HG02588 (cell line): ENCODE data around the gene PUS3.
"Not testable (repeated sequence)": the region's sequence is repeated elsewhere in the genome, so short reads cannot be mapped to it uniquely, and the experiment has no call there.

Experiments
- ATAC-seq: cut with Tn5 transposase; IDR thresholded peaks from one replicate; pipeline ENCODE4 v1.9.1; 2021; ENCODE audit warnings: mild to moderate bottlenecking, moderate library complexity; ENCODE audit not compliant: unreplicated experiment

PUS3 gene

DNA sequence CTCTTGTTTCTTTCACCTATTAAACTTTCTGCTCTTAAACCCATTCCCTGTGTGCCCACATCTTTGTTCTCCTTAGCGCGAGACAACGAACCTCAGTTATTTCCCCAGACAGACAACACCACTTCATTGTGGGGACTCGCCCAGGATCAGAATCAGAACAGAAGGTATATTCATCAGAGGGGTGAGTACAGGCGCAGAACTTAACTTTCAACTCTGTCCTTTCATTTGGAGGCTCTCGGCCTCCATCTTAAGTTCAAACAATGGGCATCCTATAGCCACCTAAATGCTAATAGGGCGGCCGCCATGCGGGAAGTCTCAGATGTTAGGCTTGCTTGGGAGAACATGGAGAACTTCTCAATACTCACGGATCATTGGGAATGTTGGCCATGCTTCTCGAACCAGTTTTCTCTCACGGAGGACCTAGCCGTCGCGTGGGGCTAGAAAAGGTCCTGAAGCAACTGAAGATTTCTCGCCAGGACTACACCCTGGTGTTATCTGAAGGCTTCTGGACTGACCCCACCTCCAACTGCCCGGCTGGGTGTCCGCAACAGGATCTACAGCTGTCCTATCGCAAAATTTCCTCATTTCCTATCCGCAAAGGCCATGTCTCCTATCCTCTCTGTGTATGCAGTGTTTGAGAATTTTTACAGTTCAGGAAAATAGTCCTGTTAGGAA is 29.0 kb downstream of the PUS3 start:
- ATAC-seq = no peak

DNA sequence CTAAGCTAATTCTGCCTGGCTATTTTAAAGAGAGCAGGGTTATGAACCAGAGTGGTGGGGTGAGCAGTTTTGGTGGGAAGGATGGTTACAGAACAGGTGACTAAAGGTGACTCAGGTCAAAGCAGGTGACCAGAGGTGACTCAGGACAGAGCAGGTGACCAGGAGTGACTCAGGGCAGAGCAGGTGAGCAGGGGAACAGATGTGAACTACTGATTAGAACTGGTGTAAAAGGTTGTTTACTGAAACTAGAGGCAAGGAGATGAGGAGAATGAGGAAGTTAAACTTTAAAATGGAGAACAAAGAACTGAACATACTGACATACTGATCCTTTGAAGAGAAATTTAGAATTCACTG is 30.9 kb downstream of the PUS3 start:
- ATAC-seq = no peak

DNA sequence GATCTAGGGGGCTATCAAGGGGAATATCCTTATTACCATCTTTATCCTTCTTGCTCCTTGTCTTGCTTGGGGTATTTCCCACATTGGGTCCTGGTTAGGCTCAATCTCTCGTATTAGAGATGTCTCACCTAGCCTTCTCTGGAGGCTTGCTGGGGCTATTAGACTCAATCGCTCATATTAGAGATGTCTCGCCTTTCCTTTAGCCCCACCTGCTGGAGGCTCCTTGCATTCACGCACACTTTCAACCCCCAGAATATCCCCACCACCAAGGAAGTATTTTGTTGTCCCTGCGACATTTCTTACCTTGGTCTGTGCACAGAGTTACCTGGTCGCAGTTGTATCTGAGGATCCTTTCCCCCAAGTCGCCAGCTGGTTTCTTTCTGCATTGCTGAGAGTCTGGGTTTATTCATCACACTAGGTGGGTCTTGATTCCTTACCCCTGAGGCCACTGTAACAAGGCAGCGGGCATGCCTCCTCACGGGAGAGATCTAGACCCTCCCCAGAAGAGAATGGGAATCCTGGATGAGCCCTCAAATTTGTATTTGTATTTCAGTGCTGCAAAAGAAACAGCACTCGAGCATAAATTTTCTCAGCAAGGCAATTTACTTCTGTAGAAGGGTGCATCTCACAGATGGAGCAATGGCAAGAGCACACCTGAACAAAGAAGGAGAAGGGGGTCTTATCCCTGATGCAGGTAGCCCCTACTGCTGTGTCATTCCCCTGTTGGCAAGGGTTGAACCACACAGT is 31.4 kb downstream of the PUS3 start:
- no peak for ATAC-seq

DNA sequence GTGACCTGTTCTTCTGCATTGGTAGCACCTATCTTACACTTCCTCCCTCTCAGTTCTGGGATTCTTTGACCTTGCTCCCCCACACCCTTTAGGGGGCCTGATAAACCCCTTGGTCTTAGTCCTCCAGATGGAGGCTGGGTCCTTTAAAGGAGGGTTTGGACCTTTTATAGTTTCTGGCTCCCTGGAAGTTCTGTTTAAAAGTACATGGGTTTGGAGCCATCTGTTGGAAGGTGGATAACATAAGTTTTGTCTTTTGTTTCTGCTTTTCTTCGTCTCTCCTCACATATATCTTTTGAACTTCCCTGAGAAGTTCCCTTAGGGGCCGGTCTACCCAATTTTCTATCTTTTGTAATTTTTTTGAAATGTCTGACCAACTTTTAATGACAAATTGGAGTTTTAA is 33.5 kb downstream of the PUS3 start:
- no peak for ATAC-seq

DNA sequence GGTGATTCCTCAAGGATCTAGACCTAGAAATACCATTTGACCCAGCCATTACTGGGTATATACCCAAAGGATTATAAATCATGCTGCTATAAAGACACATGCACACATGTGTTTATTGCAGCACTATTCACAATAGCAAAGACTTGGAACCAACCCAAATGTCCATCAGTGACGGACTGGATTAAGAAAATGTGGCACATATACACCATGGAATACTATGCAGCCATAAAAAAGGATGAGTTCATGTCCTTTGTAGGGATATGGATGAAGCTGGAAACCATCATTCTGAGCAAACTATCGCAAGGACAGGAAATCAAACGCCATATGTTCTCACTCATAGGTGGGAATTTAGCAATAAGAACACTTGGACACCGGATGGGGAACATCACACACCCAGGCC is 37.7 kb downstream of the PUS3 start:
- ATAC-seq = not testable (repeated sequence)

DNA sequence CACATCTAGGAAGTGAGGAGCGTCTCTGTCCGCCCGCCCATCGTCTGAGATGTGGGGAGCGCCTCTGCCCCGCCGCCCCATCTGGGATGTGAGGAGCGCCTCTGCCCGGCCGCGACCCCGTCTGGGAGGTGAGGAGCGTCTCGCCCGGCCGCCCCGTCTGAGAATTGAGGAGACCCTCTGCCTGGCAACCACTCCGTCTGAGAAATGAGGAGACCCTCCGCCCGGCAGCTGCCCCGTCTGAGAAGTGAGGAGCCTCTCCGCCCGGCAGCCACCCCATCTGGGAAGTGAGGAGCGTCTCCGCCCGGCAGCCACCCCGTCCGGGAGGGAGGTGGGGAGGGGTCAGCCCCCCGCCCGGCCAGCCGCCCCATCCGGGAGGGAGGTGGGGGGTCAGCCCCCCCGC is 40.2 kb downstream of the PUS3 start:
- ATAC-seq = not testable (repeated sequence)

DNA sequence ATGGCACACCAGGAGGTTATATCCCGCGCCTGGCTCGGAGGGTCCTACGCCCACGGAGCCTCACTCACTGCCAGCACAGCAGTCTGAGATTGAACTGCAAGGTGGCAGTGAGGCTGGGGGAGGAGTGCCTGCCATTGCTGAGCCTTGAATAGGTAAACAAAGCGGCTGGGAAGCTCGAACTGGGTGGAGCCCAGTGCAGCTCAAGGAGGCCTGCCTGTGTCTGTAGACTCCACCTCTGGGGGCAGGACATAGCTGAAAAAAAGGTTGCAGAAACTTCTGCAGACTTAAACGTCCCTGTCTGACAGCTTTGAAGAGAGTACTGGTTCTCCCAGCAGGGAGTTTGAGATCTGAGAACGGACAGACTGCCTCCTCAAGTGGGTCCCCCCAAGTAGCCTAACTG is 45.3 kb downstream of the PUS3 start:
- ATAC-seq = not testable (repeated sequence)

DNA sequence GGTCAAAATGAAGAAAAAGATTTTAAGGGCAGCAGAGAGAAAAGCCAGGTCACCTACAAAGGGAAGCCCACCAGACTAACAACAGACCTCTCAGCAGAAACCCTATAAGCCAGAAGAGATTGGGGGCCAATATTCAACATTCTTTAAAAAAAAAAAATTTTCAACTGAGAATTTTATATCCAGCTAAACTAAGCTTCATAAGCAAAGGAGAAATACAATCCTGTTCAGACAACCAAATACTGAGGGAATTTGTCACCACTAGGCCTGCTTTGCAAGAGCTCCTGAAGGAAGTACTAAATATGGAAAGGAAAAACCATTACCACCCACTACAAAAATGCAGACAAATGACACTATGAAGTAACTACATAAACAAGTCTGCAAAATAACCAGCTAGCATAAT is 56.8 kb downstream of the PUS3 start:
- no peak for ATAC-seq
